GM23338 (cell line): Measurements from ENCODE around the gene SORT1. TPM values are rescaled to one million over a fixed set of nuclear protein-coding genes. Genes with fewer than 3 reads are reported as not detected.

Experiments used
- ATAC-seq: fragments of 200-7000 bp; cut with Tn5 transposase; 3 replicates; pipeline ENCODE4 v1.9.1; 2020
- DNase-seq: peaks from one replicate; pipeline ENCODE4 v3.0.0-alpha.2; 2015; ENCODE audit warnings: low spot score
- H2AFZ ChIP-seq: fragments of 200-600 bp; sonication (generic); 2 replicates; pipeline ENCODE4 v1.8.0; 2016; ENCODE audit warnings: antibody characterized with exemption, mild to moderate bottlenecking, moderate library complexity
- H3F3A ChIP-seq: fragments of 200-600 bp; sonication (generic); replicated peaks from 2 replicates; pipeline ENCODE4 v1.8.0; 2017; ENCODE audit warnings: antibody characterized with exemption, mixed run types, low read depth
- H3K27ac ChIP-seq: fragments of 200-600 bp; sonication (generic); 2 replicates; pipeline ENCODE4 v1.6.1; 2016; ENCODE audit warnings: low read depth
- H3K27me3 ChIP-seq: fragments of 200-600 bp; sonication (generic); 2 replicates; pipeline ENCODE4 v1.8.0; 2016; ENCODE audit warnings: mild to moderate bottlenecking, mixed run types, moderate library complexity; ENCODE audit not compliant: insufficient read depth
- H3K36me3 ChIP-seq: fragments of 200-600 bp; sonication (generic); 2 replicates; pipeline ENCODE4 v1.8.0; 2016; ENCODE audit warnings: mild to moderate bottlenecking; ENCODE audit not compliant: insufficient read depth
- H3K4me1 ChIP-seq: fragments of 200-600 bp; sonication (generic); 2 replicates; pipeline ENCODE4 v1.8.0; 2016; ENCODE audit warnings: mild to moderate bottlenecking, moderate library complexity; ENCODE audit not compliant: insufficient read depth
- H3K4me2 ChIP-seq: fragments of 200-600 bp; sonication (generic); 2 replicates; pipeline ENCODE4 v1.7.1; 2017; ENCODE audit warnings: mixed run types
- H3K4me3 ChIP-seq: fragments of 200-600 bp; sonication (generic); 2 replicates; pipeline ENCODE4 v1.6.1; 2016; ENCODE audit warnings: mixed run types
- H3K79me2 ChIP-seq: fragments of 200-600 bp; sonication (generic); replicated peaks from 2 replicates; pipeline ENCODE4 v1.8.0; 2017; ENCODE audit warnings: mild to moderate bottlenecking; ENCODE audit not compliant: insufficient read depth
- H3K9me2 ChIP-seq: fragments of 200-600 bp; sonication (generic); 2 replicates; pipeline ENCODE4 v1.8.0; 2017; ENCODE audit not compliant: insufficient read depth
- H4K20me1 ChIP-seq: fragments of 200-600 bp; sonication (generic); replicated peaks from 2 replicates; pipeline ENCODE4 v1.8.0; 2017; ENCODE audit warnings: mild to moderate bottlenecking; ENCODE audit not compliant: insufficient read depth
- H3K27ac Mint-ChIP-seq: 2 replicates; pipeline ENCODE4 v1.8.0; 2020; ENCODE audit warnings: inconsistent platforms, mild to moderate bottlenecking, moderate library complexity, mixed read lengths
- H3K27me3 Mint-ChIP-seq: 3 replicates; pipeline ENCODE4 v1.8.0; 2022; ENCODE audit warnings: low read depth, mild to moderate bottlenecking, moderate library complexity, mixed read lengths, inconsistent platforms; ENCODE audit not compliant: insufficient read depth, poor library complexity
- H3K36me3 Mint-ChIP-seq: 3 replicates; pipeline ENCODE4 v1.8.0; 2021; ENCODE audit warnings: low read depth, mild to moderate bottlenecking, inconsistent platforms, moderate library complexity, mixed read lengths
- H3K4me1 Mint-ChIP-seq: 3 replicates; pipeline ENCODE4 v1.8.0; 2020; ENCODE audit warnings: mild to moderate bottlenecking, inconsistent platforms, mixed read lengths
- H3K4me3 Mint-ChIP-seq: 3 replicates; pipeline ENCODE4 v1.8.0; 2021; ENCODE audit warnings: moderate library complexity, mild to moderate bottlenecking, inconsistent platforms, mixed read lengths
- H3K9me3 Mint-ChIP-seq: 3 replicates; pipeline ENCODE4 v1.8.0; 2020; ENCODE audit warnings: moderate library complexity, mild to moderate bottlenecking, inconsistent platforms, mixed read lengths
- CREB1 ChIP-seq: fragments of 250-450 bp; sonication (Bioruptor Pico); IDR thresholded peaks from 2 replicates; pipeline ENCODE4 v1.5.0; 2020; ENCODE audit warnings: low read depth, mild to moderate bottlenecking, moderate library complexity
- NANOG ChIP-seq: IDR thresholded peaks from 2 replicates; pipeline ENCODE4 v1.6.1; 2016; ENCODE audit warnings: antibody characterized with exemption, borderline replicate concordance
- POLR2AphosphoS5 ChIP-seq: IDR thresholded peaks from 2 replicates; pipeline ENCODE4 v1.6.1; 2016; ENCODE audit warnings: antibody characterized with exemption, low read depth
- STAT1 ChIP-seq: IDR thresholded peaks from one replicate; pipeline ENCODE4 v1.6.1; 2016; ENCODE audit warnings: antibody characterized with exemption; ENCODE audit not compliant: unreplicated experiment
- ZNF114 ChIP-seq: fragments of 250-450 bp; sonication (Bioruptor Pico); IDR thresholded peaks from 2 replicates; pipeline ENCODE4 v1.5.0; 2020; ENCODE audit warnings: mild to moderate bottlenecking, moderate library complexity
- ZNF462 ChIP-seq: fragments of 250-450 bp; sonication (Bioruptor Pico); IDR thresholded peaks from 2 replicates; pipeline ENCODE4 v1.5.0; 2020; ENCODE audit warnings: mild to moderate bottlenecking, moderate library complexity
- polyA plus RNA-seq: library from polyadenylated mRNA; unstranded; fragments of >200 nt; fragmentation: Nextera tagmentation; extraction: Ambion mirVana; gene quantifications from 2 replicates; pipeline ENCODE4 v1.2.1, GENCODE V29; 2016
- total RNA-seq: library from RNA; depleted of rRNA; stranded (reverse); fragments of >200 nt; shearing (Covaris generic); gene quantifications from 2 replicates; pipeline ENCODE4 v1.2.3, GENCODE V29; 2014
- TF ChIP-seq, protein P1 (sequence below): IDR thresholded peaks from 2 replicates; pipeline ENCODE4 v1.6.1; 2016; ENCODE audit warnings: antibody characterized with exemption
- TF ChIP-seq, protein P2 (sequence below), 2 experiments: fragments of 200-600 bp in 1 of 2; sonication (generic) in 1 of 2; conservative IDR thresholded peaks; 2 replicates each; pipeline versions ENCODE4 v1.5.1 to v1.6.1; 2016 to 2017; ENCODE audit warnings: antibody characterized with exemption in 2 of 2, low read depth in 2 of 2, mild to moderate bottlenecking in 2 of 2, moderate library complexity in 1 of 2
- TF ChIP-seq, protein P3 (sequence below): IDR thresholded peaks from one replicate; pipeline ENCODE4 v1.6.1; 2018; ENCODE audit warnings: antibody characterized with exemption; ENCODE audit not compliant: unreplicated experiment

SORT1 gene
- total and polyA plus RNA-seq, 2 experiments from 2014 or later, result 10.9 to 55.4 TPM

GRCh38 chr1:109312246-109312645 lies 85.5 kb downstream of the SORT1 start:
- Histone ChIP-seq H3K27me3 (no peaks in the 10 kb centered on the region), H4K20me1 (no peaks in the 10 kb centered on the region; the same call in 1 of the 2 replicates), H3K36me3 (peaks cover 17% of the 10 kb centered on the region; the same call in 1 of the 2 replicates), H2AFZ (no peak overlapping the region), H3K4me3 (no peak overlapping the region), H3K4me1 (no peaks in the 10 kb centered on the region), H3K4me2 (no peak overlapping the region), H3F3A (no peaks in the 10 kb centered on the region), H3K79me2 (no peaks in the 10 kb centered on the region), H3K9me2 (no peaks in the 10 kb centered on the region), H3K27ac (no peak overlapping the region)
- Mint-ChIP-seq H3K27ac (no peak overlapping the region), H3K36me3 (peaks cover 26% of the 10 kb centered on the region), H3K9me3 (no peaks in the 10 kb centered on the region), H3K4me1 (peaks cover 4% of the 10 kb centered on the region; the same call in 2 of the 3 replicates), H3K27me3 (peaks cover 4% of the 10 kb centered on the region), H3K4me3 (no peak overlapping the region)
- TF ChIP-seq POLR2AphosphoS5 (no peak), NANOG (no peak), CREB1 (CRISPR knock-in tag) (no peak), ZNF462 (CRISPR knock-in tag) (no peak), ZNF114 (CRISPR knock-in tag) (no peak), STAT1 (no peak)
- TF ChIP-seq, protein P1, sequence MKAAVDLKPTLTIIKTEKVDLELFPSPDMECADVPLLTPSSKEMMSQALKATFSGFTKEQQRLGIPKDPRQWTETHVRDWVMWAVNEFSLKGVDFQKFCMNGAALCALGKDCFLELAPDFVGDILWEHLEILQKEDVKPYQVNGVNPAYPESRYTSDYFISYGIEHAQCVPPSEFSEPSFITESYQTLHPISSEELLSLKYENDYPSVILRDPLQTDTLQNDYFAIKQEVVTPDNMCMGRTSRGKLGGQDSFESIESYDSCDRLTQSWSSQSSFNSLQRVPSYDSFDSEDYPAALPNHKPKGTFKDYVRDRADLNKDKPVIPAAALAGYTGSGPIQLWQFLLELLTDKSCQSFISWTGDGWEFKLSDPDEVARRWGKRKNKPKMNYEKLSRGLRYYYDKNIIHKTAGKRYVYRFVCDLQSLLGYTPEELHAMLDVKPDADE, result no peak
- TF ChIP-seq, protein P2, sequence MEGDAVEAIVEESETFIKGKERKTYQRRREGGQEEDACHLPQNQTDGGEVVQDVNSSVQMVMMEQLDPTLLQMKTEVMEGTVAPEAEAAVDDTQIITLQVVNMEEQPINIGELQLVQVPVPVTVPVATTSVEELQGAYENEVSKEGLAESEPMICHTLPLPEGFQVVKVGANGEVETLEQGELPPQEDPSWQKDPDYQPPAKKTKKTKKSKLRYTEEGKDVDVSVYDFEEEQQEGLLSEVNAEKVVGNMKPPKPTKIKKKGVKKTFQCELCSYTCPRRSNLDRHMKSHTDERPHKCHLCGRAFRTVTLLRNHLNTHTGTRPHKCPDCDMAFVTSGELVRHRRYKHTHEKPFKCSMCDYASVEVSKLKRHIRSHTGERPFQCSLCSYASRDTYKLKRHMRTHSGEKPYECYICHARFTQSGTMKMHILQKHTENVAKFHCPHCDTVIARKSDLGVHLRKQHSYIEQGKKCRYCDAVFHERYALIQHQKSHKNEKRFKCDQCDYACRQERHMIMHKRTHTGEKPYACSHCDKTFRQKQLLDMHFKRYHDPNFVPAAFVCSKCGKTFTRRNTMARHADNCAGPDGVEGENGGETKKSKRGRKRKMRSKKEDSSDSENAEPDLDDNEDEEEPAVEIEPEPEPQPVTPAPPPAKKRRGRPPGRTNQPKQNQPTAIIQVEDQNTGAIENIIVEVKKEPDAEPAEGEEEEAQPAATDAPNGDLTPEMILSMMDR (conservative IDR thresholded peaks at IDR 0.05; ENCODE audit: low read depth in 2 of 2), result no peak
- TF ChIP-seq, protein P3, sequence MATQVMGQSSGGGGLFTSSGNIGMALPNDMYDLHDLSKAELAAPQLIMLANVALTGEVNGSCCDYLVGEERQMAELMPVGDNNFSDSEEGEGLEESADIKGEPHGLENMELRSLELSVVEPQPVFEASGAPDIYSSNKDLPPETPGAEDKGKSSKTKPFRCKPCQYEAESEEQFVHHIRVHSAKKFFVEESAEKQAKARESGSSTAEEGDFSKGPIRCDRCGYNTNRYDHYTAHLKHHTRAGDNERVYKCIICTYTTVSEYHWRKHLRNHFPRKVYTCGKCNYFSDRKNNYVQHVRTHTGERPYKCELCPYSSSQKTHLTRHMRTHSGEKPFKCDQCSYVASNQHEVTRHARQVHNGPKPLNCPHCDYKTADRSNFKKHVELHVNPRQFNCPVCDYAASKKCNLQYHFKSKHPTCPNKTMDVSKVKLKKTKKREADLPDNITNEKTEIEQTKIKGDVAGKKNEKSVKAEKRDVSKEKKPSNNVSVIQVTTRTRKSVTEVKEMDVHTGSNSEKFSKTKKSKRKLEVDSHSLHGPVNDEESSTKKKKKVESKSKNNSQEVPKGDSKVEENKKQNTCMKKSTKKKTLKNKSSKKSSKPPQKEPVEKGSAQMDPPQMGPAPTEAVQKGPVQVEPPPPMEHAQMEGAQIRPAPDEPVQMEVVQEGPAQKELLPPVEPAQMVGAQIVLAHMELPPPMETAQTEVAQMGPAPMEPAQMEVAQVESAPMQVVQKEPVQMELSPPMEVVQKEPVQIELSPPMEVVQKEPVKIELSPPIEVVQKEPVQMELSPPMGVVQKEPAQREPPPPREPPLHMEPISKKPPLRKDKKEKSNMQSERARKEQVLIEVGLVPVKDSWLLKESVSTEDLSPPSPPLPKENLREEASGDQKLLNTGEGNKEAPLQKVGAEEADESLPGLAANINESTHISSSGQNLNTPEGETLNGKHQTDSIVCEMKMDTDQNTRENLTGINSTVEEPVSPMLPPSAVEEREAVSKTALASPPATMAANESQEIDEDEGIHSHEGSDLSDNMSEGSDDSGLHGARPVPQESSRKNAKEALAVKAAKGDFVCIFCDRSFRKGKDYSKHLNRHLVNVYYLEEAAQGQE, result no peak
- ATAC-seq (no peak), DNase-seq (no peak)
